HG02678 (cell line): ENCODE results near the gene ADAMTS3.

Experiments used
- ATAC-seq: cut with Tn5 transposase; IDR thresholded peaks from one replicate; pipeline ENCODE4 v1.9.1; 2021; ENCODE audit warnings: mild to moderate bottlenecking, moderate library complexity; ENCODE audit not compliant: unreplicated experiment

ADAMTS3 gene

GRCh38 chr4:72352711-72353110 is 216.3 kb downstream of the ADAMTS3 start:
- no peak for ATAC-seq

GRCh38 chr4:72351521-72351920 is 217.5 kb downstream of the ADAMTS3 start:
- no peak for ATAC-seq

GRCh38 chr4:72348701-72349100 is 220.3 kb downstream of the ADAMTS3 start:
- no peak for ATAC-seq

- no peak for ATAC-seq
These were observed 224.6 kb downstream of the ADAMTS3 start for GRCh38 chr4:72344418-72344817.

- no peak for ATAC-seq
These were observed 227.6 kb downstream of the ADAMTS3 start for GRCh38 chr4:72341432-72341820.

GRCh38 chr4:72340803-72341431 is 228.1 kb downstream of the ADAMTS3 start:
- no peak for ATAC-seq

- no peak for ATAC-seq
These were observed 231.0 kb downstream of the ADAMTS3 start for GRCh38 chr4:72338060-72338459.

GRCh38 chr4:72330381-72330780 is 238.6 kb downstream of the ADAMTS3 start:
- no peak for ATAC-seq

GRCh38 chr4:72326692-72327632 is 242.1 kb downstream of the ADAMTS3 start:
- no peak for ATAC-seq

- no peak for ATAC-seq
These were observed 243.8 kb downstream of the ADAMTS3 start for GRCh38 chr4:72325215-72325614.

GRCh38 chr4:72323227-72323626 is 245.8 kb downstream of the ADAMTS3 start:
- no peak for ATAC-seq

GRCh38 chr4:72320223-72320948 is 248.6 kb downstream of the ADAMTS3 start:
- ATAC-seq: no peak

- ATAC-seq: no peak
These were observed 249.4 kb downstream of the ADAMTS3 start for GRCh38 chr4:72319601-72320021.

GRCh38 chr4:72318421-72319170 is 250.4 kb downstream of the ADAMTS3 start:
- no peak for ATAC-seq

GRCh38 chr4:72314869-72315268 is 254.2 kb downstream of the ADAMTS3 start:
- no peak for ATAC-seq

GRCh38 chr4:72313121-72313520 is 255.9 kb downstream of the ADAMTS3 start:
- no peak for ATAC-seq

GRCh38 chr4:72312032-72312650 is 256.9 kb downstream of the ADAMTS3 start:
- ATAC-seq: no peak

- no peak for ATAC-seq
These were observed 257.7 kb downstream of the ADAMTS3 start for GRCh38 chr4:72311291-72311690.

- no peak for ATAC-seq
These were observed 263.4 kb downstream of the ADAMTS3 start for GRCh38 chr4:72305620-72306019.

GRCh38 chr4:72305080-72305479 is 263.9 kb downstream of the ADAMTS3 start:
- ATAC-seq: no peak
